Measurements from ENCODE around the gene ABCA2.
"Not testable (repeated sequence)": the region's sequence is repeated elsewhere in the genome, so short reads cannot be mapped to it uniquely, and the experiment has no call there.

Gene ABCA2

DNA sequence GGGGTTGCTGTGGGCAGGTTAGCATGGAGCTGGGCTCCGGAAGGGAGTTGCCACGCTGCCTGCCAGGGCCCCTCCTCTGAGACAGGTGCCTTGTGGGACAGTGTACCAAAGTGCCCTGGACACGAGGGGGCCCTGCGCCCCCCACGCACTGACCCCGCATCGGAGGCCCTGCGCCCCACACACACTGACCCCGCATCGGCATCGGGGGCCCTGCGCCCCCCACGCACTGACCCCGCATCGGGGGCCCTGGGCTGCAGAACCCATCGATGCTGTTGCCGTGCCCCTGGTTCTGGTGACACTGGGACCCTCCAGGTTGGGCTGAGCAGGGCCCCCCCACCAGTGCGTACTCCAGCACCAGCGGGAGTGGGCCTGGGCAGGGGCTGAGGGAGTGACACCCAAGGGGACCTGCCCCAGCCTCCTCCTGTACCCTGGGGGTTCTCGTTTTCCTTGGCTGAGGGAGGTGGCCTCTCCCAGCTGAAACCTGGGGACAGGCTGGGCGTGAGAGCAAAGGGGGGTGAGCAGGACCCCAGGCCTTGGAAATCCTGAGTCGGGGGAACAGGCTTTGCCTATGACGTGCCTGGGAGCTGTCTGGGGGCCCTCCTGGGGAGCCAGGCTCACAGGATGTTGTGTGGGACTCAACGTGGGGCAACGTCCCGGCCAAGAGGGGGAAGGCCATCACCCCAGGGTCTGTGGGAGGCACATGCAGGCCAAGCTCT lies 35.4 kb upstream of the ABCA2 start:
- in situ Hi-C loops (cut with HindIII; ENCODE audit: low sequenced_read_pairs): no loop called here

DNA sequence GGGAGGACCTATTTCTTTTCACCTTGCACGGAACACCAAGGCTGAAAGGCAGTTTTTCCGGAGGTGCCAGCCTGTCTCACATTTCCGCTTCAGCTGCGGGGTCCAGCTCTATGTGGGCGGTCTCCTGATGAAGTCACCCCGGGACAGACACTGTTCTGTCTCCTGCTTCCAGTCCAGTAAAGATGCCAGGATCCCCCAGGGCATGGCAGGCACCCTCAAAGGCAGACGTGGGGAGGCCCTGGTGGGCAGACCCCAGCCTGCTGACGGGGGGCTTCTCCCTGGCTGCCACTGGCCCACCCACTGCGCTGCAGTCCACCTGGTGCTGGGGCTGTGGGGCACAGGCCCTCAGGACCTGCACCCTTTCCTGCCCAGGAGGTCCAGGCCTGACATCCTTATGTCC lies 34.8 kb upstream of the ABCA2 start:
- in situ Hi-C loops (cut with HindIII; ENCODE audit: low sequenced_read_pairs): not testable (repeated sequence)

DNA sequence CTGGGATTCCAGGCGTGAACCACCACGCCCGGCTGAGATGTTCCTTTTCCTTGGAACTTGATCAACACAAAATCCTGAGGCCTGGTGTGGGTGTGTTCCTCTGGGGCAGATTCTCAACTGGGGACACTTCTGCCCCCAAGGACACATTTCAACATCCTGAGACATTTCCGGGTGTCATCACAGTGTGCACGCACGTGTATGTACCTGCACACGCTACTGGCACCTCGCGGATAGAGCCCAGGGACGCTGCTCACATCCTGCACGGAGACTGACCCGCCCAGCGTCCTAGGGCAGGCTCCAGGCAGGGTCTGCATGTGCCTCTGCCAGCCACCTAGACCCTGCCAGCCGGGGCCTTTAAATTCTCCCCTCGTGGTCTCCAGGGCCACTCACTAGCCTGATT lies 34.3 kb upstream of the ABCA2 start:
- in situ Hi-C loops (cut with HindIII; ENCODE audit: low sequenced_read_pairs): no loop called here

- in situ Hi-C loops (cut with HindIII; ENCODE audit: low sequenced_read_pairs): no loop called here
These were observed 30.6 kb upstream of the ABCA2 start for GRCh38 chr9:137058521-137059234.

- in situ Hi-C loops (cut with HindIII; ENCODE audit: low sequenced_read_pairs): no loop called here
These were observed 29.5 kb upstream of the ABCA2 start for GRCh38 chr9:137057545-137057944.

DNA sequence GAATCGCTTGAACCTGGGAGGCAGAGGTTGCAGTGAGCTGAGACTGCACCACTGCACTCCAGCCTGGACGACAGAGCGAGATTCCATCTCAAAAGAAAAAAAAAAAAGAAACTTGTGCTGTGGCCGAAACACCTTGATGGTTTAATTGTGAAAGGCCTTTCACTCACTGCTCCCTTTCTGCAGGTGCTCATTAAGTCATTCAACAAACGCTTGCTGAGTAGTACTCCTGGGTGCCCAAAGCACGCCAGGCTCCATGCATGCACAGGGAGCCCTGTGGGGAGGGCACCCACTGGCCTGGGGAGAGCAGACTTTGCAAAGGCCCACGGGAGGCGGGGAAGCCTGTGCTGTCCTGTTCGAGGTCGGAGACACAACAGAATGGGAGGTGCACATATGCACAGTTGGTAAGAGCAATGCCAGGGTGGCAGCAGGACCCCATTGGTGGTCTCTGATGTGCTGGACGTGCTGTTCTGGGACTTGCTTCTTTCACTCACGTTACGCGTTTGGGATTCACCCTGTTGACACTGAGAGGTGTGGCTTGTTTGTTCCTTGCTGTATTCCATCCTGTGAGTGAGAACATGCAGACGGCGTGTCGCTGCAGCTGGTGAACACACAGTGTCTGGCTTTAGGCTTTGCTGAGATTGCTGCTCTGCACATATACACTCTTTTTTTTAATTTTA lies 28.8 kb upstream of the ABCA2 start:
- in situ Hi-C loops (cut with HindIII; ENCODE audit: low sequenced_read_pairs): no loop called here

DNA sequence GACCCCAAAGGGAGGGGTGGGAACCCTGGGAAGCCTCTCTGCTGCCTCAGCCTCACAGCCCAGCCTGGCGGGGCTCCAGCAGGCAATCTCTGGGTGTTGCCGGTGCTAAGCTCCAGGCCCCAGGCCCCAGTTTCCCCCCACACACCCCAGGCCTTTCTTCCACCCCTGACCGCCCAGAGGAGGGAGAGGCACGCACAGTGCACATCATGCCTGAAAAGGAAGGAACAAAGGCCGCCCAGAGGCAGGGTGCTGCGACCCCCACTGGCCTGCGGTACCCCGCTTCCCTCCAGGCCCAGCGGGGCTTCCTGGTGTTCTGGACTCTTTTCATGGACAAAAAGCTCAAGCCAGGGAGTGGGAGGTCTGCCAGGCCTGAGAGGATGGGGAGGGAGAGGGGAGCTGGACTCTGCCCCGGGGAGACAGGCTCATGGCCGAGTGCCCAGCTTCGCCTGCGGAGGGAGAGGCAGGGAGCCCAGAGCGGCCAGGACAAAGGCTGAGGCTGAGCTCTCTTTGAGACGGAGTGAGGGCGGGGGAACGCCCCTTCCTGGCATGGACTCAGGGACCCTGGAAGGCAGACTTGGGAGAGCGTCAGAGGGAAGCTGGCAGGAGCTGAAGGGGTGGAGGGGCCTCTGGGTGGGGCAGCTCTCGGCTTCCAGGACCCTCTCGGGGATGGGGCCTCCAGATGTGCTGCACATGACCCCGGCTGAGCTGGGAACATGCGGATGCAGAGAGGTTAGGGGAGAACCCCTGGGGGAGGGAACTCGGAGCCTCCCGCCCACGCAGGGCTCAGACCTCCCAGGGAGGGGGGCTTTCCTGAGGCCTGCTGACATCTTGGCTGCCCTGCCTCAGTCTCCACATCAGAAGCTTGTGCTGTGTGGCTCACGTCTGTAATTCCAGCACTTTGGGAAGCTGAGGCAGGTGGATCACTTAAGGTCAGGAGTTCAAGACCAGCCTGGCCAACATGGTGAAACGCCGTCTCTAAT lies 27.6 kb upstream of the ABCA2 start:
- in situ Hi-C loops (cut with HindIII; ENCODE audit: low sequenced_read_pairs): no loop called here

- in situ Hi-C loops (cut with HindIII; ENCODE audit: low sequenced_read_pairs): no loop called here
These were observed 26.9 kb upstream of the ABCA2 start for GRCh38 chr9:137054932-137055384.

DNA sequence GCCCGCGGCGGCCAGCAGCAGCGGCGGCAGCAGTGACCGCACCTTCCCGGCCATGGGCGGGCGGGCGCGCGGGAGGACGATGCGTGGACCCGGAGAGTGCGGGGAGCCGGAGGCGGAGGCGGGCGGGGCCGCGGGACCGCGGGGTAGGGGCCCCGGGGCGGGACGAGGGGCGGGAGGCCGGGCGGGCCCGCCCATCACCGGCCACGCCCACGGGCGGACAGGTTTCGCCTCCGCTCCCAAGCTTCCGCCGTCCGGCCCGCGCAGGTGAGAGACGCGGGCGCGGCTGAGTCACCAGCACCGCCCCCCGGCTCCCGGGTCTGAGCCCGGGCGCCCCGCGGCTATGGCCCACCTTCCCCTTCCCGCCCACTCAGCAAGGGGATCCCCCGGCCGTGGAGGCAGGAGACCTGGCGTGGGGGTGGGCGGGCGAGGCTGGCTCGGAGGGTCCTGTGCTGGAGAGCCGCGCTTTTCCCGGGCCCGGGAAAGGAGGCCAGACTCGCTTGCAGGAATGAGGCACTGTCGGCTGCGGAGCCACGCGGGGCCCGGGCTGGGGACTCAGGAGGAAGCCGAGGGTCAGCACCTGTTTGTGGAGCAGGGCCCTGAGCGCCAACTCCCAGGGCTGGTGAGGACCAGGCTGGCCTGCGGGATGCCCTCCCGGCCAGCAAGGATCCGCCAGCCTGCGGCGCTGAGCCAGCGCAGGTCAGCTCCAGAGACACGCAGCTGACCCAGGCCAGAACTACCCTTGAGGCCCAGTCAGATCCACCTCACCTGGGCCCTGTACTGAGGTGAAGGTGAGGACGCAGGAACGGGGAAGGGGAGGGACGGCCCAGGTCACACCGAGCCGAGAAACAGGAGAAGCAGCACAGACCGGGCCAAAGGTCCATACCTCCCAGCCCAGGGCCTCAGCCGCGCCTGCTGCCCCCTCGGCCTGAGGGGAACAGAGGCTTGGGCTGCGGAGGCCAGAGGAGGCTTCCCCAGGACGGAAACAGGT lies 26.2 kb upstream of the ABCA2 start, which contains the start of gene ENTPD2:
Gene ENTPD2, minus strand, starts transcription at position 118 of the 988 bp plus-strand sequence. Its CDS starts 64 bp downstream, at position 54.
- in situ Hi-C loops (cut with HindIII; ENCODE audit: low sequenced_read_pairs): no loop called here

DNA sequence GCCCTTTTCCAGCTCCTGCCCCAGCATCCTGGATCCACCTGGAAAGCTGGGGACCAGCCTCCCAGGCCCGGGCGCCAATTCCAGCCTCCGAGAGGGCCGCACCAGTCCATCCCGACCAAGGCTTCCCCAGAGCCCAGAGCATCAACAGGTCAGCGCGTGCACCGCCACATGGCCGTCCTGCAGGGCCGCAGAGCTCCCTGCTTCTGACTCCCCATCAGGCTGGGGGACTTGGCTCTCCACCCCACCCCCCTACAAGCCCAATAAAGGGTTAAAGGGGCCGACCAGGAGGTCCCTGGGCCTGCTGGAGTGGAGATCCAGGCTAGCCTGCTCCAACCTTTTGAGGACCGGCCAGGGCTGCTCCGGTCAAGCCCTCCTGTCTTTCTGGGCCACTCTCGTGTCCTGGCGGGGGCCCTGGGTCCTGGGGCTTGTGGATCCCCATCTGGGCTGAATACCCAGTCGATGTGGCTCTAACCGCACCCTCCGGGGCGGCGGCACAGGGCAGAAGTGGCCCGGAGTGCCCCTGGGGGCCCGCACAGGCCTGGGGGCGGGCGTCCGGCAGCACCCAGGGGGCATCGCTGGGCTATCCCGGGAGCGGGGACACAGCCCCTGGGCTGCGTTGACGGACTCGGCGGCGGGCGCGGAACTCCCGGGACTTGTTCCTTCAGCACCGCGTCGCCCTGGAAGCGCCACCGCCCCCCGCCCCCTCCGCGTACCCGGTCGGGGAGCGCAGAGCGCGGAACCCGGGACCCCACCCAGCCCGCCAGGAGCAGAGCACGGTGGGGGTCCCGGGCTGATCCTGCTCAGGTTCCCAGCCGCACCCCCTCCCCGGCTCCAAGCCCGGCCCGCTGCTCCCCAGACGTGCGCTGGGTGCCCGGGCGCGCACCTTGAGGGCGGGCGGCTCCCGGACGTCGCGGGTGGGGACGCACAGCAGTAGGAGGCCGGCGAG lies 25.2 kb upstream of the ABCA2 start:
- in situ Hi-C loops (cut with HindIII; ENCODE audit: low sequenced_read_pairs): no loop called here

DNA sequence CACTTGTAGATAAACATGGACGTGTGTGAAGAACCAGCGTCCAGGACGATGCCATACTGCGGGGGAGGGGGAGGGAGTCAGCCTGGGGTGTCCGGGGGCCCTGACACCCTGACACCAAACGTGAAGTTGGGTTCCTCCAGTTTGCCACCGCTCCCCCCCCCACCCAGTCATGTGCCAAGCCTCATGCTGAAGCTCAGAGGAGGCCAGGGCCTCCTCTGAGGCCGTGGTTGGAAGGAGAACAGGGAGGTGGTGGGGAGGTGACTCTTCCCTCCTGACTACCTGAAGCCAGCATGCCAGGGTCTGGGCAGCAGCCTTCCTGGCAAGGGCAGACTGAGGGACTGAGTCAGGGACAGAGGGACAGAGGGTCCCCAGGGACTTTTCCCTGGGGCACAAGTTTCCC lies 24.3 kb upstream of the ABCA2 start:
- in situ Hi-C loops (cut with HindIII; ENCODE audit: low sequenced_read_pairs): no loop called here

- in situ Hi-C loops (cut with HindIII; ENCODE audit: low sequenced_read_pairs): no loop called here
These were observed 23.2 kb upstream of the ABCA2 start for GRCh38 chr9:137051145-137051724.

- in situ Hi-C loops (cut with HindIII; ENCODE audit: low sequenced_read_pairs): no loop called here
These were observed 22.5 kb upstream of the ABCA2 start for GRCh38 chr9:137050570-137050969.

DNA sequence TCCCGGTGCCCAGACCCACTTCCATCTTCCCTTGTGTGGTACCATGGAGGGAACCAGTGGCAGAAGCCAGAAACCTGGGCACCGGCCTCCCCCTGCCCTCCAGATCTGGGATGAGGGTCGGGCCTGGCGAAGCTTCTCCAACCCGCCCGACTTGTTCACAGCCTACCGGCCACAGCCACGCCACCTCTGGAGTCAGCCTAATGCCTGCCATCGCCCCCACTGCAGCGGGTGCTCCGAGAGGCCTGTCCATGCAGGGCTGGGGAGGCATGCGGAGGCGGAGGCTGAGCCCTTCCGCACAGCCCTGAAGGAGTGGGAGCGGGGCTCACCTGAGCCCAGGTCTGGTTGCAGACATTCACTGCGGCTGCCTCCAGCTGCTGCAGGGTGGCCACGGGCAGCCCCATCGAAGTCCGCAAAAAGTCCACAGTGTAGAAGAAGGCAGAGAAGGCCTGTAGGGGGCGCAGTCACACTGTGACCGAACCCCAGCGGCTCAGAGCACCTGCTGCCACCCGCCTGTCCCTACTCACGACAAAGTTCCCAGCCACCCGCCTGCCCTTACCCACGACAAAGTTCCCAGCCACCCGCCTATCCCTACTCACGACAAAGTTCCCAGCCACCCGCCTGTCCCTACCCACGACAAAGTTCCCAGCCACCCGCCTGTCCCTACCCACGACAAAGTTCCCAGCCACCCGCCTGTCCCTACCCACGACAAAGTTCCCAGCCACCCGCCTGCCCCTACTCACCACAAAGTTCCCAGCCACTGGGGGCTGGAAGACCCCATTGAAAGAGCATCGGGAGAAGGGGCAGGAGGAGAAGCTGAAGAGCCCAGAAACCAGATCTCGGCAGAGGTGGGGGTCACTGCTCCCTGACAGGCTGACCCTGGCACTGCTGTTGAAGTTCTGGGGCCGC lies 21.8 kb upstream of the ABCA2 start:
- in situ Hi-C loops (cut with HindIII; ENCODE audit: low sequenced_read_pairs): loop anchor here (25.0 kb wide), 1 partner anchor 237 kb away; the partner anchor contains the start of gene RABL6

- in situ Hi-C loops (cut with HindIII; ENCODE audit: low sequenced_read_pairs): loop anchor here (25.0 kb wide), 1 partner anchor 237 kb away; the partner anchor contains the start of gene RABL6
These were observed 20.9 kb upstream of the ABCA2 start for GRCh38 chr9:137048655-137049543.

All from DLD1 (cell line).